ENCODE data around the gene FAM221B. TPM values are rescaled to one million over a fixed set of nuclear protein-coding genes. Genes with fewer than 3 reads are reported as not detected.

Gene FAM221B
- total and polyA plus RNA-seq, 2 experiments from 2014 or later = 0.47 TPM; not detected in 1

DNA sequence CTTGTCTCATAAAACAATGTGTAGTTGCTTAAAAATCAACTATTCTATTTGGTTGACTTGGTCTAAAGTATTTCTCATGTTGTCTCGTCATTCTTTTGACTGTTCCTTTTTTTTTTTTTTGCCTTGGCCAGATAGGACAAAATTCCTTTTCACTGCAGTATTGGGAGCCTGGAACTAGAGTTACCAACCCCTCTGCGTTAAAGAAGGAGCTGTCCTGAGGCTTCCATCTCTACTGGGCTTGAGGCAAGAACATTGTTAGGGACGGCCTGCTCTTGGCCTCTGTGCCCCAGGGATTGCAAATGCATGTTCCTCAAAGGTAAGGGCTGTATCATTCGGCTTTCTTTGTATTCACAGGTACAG lies 38.5 kb downstream of the FAM221B start (continued):
- TF ChIP-seq, protein P1, sequence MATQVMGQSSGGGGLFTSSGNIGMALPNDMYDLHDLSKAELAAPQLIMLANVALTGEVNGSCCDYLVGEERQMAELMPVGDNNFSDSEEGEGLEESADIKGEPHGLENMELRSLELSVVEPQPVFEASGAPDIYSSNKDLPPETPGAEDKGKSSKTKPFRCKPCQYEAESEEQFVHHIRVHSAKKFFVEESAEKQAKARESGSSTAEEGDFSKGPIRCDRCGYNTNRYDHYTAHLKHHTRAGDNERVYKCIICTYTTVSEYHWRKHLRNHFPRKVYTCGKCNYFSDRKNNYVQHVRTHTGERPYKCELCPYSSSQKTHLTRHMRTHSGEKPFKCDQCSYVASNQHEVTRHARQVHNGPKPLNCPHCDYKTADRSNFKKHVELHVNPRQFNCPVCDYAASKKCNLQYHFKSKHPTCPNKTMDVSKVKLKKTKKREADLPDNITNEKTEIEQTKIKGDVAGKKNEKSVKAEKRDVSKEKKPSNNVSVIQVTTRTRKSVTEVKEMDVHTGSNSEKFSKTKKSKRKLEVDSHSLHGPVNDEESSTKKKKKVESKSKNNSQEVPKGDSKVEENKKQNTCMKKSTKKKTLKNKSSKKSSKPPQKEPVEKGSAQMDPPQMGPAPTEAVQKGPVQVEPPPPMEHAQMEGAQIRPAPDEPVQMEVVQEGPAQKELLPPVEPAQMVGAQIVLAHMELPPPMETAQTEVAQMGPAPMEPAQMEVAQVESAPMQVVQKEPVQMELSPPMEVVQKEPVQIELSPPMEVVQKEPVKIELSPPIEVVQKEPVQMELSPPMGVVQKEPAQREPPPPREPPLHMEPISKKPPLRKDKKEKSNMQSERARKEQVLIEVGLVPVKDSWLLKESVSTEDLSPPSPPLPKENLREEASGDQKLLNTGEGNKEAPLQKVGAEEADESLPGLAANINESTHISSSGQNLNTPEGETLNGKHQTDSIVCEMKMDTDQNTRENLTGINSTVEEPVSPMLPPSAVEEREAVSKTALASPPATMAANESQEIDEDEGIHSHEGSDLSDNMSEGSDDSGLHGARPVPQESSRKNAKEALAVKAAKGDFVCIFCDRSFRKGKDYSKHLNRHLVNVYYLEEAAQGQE (IDR thresholded peaks at IDR 0.05; ENCODE audit: unreplicated experiment) = no peak
- TF ChIP-seq NANOG (IDR thresholded peaks at IDR 0.05; ENCODE audit: borderline replicate concordance) (no peak), POLR2AphosphoS5 (IDR thresholded peaks at IDR 0.05; ENCODE audit: low read depth) (no peak), EZH2 (IDR thresholded peaks at IDR 0.05; ENCODE audit: low read depth, unreplicated experiment) (no peak), STAT1 (IDR thresholded peaks at IDR 0.05; ENCODE audit: unreplicated experiment) (no peak), ZNF331 (CRISPR knock-in tag; IDR thresholded peaks at IDR 0.05; ENCODE audit: low read depth) (no peak), EZH2phosphoT487 (IDR thresholded peaks at IDR 0.05; ENCODE audit: unreplicated experiment) (no peak), ZNF114 (CRISPR knock-in tag; IDR thresholded peaks at IDR 0.05) (no peak)
- TF ChIP-seq, protein P2, sequence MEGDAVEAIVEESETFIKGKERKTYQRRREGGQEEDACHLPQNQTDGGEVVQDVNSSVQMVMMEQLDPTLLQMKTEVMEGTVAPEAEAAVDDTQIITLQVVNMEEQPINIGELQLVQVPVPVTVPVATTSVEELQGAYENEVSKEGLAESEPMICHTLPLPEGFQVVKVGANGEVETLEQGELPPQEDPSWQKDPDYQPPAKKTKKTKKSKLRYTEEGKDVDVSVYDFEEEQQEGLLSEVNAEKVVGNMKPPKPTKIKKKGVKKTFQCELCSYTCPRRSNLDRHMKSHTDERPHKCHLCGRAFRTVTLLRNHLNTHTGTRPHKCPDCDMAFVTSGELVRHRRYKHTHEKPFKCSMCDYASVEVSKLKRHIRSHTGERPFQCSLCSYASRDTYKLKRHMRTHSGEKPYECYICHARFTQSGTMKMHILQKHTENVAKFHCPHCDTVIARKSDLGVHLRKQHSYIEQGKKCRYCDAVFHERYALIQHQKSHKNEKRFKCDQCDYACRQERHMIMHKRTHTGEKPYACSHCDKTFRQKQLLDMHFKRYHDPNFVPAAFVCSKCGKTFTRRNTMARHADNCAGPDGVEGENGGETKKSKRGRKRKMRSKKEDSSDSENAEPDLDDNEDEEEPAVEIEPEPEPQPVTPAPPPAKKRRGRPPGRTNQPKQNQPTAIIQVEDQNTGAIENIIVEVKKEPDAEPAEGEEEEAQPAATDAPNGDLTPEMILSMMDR (conservative IDR thresholded peaks at IDR 0.05; ENCODE audit: low read depth in 2 of 2) = no peak

DNA sequence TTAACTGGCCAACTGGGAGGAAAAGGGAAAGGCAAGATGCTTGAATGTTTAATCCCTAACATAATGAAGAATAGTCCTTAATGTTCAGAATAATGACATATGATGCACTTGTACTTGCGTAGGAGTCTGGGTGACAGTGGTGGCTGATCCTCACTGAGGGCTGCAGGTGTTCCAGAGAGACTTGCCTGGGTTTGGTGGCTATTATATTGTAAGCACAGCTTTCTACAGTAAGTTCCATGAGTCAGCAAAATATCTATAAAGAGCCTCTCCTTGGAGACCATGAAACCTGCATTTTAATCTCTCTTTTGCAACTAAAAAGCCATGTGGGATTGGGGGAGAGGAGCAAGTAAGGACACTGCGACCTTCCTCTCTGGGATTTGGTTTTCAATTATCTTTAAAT lies 39.0 kb downstream of the FAM221B start:
- H3K4me1 Mint-ChIP-seq = peaks cover 17% of the 10 kb centered on the region
- ATAC-seq = no peak
- TF ChIP-seq EZH2phosphoT487 (IDR thresholded peaks at IDR 0.05; ENCODE audit: unreplicated experiment) = no peak
- no peak for TF ChIP-seq ZNF114 (CRISPR knock-in tag; IDR thresholded peaks at IDR 0.05)
- TF ChIP-seq EZH2 (IDR thresholded peaks at IDR 0.05; ENCODE audit: low read depth, unreplicated experiment) = no peak
- TF ChIP-seq NANOG (IDR thresholded peaks at IDR 0.05; ENCODE audit: borderline replicate concordance) = no peak
- TF ChIP-seq, protein P3, sequence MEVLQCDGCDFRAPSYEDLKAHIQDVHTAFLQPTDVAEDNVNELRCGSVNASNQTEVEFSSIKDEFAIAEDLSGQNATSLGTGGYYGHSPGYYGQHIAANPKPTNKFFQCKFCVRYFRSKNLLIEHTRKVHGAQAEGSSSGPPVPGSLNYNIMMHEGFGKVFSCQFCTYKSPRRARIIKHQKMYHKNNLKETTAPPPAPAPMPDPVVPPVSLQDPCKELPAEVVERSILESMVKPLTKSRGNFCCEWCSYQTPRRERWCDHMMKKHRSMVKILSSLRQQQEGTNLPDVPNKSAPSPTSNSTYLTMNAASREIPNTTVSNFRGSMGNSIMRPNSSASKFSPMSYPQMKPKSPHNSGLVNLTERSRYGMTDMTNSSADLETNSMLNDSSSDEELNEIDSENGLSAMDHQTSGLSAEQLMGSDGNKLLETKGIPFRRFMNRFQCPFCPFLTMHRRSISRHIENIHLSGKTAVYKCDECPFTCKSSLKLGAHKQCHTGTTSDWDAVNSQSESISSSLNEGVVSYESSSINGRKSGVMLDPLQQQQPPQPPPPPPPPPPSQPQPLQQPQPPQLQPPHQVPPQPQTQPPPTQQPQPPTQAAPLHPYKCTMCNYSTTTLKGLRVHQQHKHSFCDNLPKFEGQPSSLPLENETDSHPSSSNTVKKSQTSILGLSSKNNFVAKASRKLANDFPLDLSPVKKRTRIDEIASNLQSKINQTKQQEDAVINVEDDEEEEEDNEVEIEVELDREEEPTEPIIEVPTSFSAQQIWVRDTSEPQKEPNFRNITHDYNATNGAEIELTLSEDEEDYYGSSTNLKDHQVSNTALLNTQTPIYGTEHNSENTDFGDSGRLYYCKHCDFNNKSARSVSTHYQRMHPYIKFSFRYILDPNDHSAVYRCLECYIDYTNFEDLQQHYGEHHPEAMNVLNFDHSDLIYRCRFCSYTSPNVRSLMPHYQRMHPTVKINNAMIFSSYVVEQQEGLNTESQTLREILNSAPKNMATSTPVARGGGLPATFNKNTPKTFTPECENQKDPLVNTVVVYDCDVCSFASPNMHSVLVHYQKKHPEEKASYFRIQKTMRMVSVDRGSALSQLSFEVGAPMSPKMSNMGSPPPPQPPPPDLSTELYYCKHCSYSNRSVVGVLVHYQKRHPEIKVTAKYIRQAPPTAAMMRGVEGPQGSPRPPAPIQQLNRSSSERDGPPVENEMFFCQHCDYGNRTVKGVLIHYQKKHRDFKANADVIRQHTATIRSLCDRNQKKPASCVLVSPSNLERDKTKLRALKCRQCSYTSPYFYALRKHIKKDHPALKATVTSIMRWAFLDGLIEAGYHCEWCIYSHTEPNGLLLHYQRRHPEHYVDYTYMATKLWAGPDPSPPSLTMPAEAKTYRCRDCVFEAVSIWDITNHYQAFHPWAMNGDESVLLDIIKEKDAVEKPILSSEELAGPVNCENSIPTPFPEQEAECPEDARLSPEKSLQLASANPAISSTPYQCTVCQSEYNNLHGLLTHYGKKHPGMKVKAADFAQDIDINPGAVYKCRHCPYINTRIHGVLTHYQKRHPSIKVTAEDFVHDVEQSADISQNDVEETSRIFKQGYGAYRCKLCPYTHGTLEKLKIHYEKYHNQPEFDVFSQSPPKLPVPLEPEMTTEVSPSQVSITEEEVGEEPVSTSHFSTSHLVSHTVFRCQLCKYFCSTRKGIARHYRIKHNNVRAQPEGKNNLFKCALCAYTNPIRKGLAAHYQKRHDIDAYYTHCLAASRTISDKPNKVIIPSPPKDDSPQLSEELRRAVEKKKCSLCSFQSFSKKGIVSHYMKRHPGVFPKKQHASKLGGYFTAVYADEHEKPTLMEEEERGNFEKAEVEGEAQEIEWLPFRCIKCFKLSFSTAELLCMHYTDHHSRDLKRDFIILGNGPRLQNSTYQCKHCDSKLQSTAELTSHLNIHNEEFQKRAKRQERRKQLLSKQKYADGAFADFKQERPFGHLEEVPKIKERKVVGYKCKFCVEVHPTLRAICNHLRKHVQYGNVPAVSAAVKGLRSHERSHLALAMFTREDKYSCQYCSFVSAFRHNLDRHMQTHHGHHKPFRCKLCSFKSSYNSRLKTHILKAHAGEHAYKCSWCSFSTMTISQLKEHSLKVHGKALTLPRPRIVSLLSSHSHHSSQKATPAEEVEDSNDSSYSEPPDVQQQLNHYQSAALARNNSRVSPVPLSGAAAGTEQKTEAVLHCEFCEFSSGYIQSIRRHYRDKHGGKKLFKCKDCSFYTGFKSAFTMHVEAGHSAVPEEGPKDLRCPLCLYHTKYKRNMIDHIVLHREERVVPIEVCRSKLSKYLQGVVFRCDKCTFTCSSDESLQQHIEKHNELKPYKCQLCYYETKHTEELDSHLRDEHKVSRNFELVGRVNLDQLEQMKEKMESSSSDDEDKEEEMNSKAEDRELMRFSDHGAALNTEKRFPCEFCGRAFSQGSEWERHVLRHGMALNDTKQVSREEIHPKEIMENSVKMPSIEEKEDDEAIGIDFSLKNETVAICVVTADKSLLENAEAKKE (CRISPR knock-in tag; IDR thresholded peaks at IDR 0.05) = no peak
- no peak for TF ChIP-seq JUNB (IDR thresholded peaks at IDR 0.05; ENCODE audit: unreplicated experiment)
- no peak for TF ChIP-seq CREB1 (CRISPR knock-in tag; IDR thresholded peaks at IDR 0.05; ENCODE audit: low read depth)
- TF ChIP-seq STAT1 (IDR thresholded peaks at IDR 0.05; ENCODE audit: unreplicated experiment) = no peak
- TF ChIP-seq, protein P4, sequence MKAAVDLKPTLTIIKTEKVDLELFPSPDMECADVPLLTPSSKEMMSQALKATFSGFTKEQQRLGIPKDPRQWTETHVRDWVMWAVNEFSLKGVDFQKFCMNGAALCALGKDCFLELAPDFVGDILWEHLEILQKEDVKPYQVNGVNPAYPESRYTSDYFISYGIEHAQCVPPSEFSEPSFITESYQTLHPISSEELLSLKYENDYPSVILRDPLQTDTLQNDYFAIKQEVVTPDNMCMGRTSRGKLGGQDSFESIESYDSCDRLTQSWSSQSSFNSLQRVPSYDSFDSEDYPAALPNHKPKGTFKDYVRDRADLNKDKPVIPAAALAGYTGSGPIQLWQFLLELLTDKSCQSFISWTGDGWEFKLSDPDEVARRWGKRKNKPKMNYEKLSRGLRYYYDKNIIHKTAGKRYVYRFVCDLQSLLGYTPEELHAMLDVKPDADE (IDR thresholded peaks at IDR 0.05) = no peak

More for the DNA sequence above, 39.0 kb downstream of the FAM221B start:
- Histone ChIP-seq H3K27ac (ENCODE audit: low read depth) (0 out of 2 replicates have a peak overlapping the region, but pooled peaks have one; percentile 5), H3K9me2 (ENCODE audit: insufficient read depth) (no peaks in the 10 kb centered on the region), H3K4me1 (ENCODE audit: insufficient read depth) (peaks cover 9% of the 10 kb centered on the region; the same call in 1 of the 2 replicates), H4K20me1 (replicated peaks; ENCODE audit: insufficient read depth) (no peaks in the 10 kb centered on the region), H3F3A (replicated peaks; ENCODE audit: low read depth) (no peaks in the 10 kb centered on the region), H3K36me3 (ENCODE audit: insufficient read depth) (0 out of 2 replicates have a peak, but pooled peaks cover 3% of the 10 kb centered on the region), H3K4me3 (no peak overlapping the region), H3K79me2 (replicated peaks; ENCODE audit: insufficient read depth) (no peaks in the 10 kb centered on the region), H3K4me2 (no peak overlapping the region), H3K27me3 (ENCODE audit: insufficient read depth) (peaks cover 7% of the 10 kb centered on the region; the same call in 1 of the 2 replicates), H2AFZ (no peak overlapping the region)
- Mint-ChIP-seq H3K27ac (no peak overlapping the region; the same call in 1 of the 2 replicates), H3K36me3 (ENCODE audit: low read depth) (peaks cover 14% of the 10 kb centered on the region), H3K9me3 (no peaks in the 10 kb centered on the region; the same call in 2 of the 3 replicates), H3K4me3 (no peak overlapping the region), H3K27me3 (ENCODE audit: insufficient read depth, low read depth, poor library complexity) (peaks cover 14% of the 10 kb centered on the region)
- DNase-seq (ENCODE audit: low spot score) = no peak

All from GM23338 (cell line).